ENCODE data around the gene TXNRD3. TPM values are rescaled to one million over a fixed set of nuclear protein-coding genes. Genes with fewer than 3 reads are reported as not detected.

TXNRD3 gene
- total and polyA plus RNA-seq, 12 donors: 2.1 to 7.8 (median 5.4) TPM

GRCh38 chr3:126672340-126672739 lies 17.4 kb upstream of the TXNRD3 start:
- ATAC-seq: peak in 1 of 8 donors; percentile 34
- Histone ChIP-seq H3K4me1 (no peaks in the 10 kb centered on the region), H3K27ac (no peak overlapping the region), H3K9me3 (peaks cover 0 to 17% (median 3%) of the 10 kb centered on the region in 11 donors), H3K27me3 (peaks cover 0 to 12% (median 0%) of the 10 kb centered on the region in 7 donors), H3K36me3 (no peaks in the 10 kb centered on the region), H3K4me3 (no peak overlapping the region)
- intact Hi-C loops (cut with DNase I): loop anchor here in 2 of 10 donors (10.0 kb wide), 2 partner anchors 312 to 512 kb away; partner anchors contain the start of gene PLXNA1 (in 1 of the 2)
- no peak for DNase-seq
- TF ChIP-seq CTCF (IDR thresholded peaks at IDR 0.05): no peak
- 87 to 88% methylated on average over 7 of the region's 7 CpGs for WGBS, 2 donors

- H3K4me1 ChIP-seq: no peaks in the 10 kb centered on the region
- 46 to 57% methylated on average over 1 of the region's 1 CpG for WGBS, 2 donors
Observed at GRCh38 chr3:126671521-126671920, 16.6 kb upstream of the TXNRD3 start.

GRCh38 chr3:126668450-126669401 lies 13.8 kb upstream of the TXNRD3 start:
- intact Hi-C loops (cut with DNase I): no loop called here
- Histone ChIP-seq H3K36me3 (no peaks in the 10 kb centered on the region), H3K9me3 (peaks cover 0 to 7% (median 0%) of the 10 kb centered on the region in 11 donors), H3K4me3 (no peak overlapping the region), H3K27me3 (peaks cover 0 to 6% (median 0%) of the 10 kb centered on the region in 7 donors), H3K4me1 (no peaks in the 10 kb centered on the region), H3K27ac (no peak overlapping the region)
- no peak for TF ChIP-seq CTCF (IDR thresholded peaks at IDR 0.05)
- WGBS, 2 donors: 86 to 88% methylated on average over 13 of the region's 13 CpGs
- ATAC-seq: no peak
- no peak for DNase-seq

More at GRCh38 chr3:126671521-126671920, 16.6 kb upstream of the TXNRD3 start:
- Histone ChIP-seq H3K27ac (no peak overlapping the region), H3K4me3 (no peak overlapping the region), H3K27me3 (peaks cover 0 to 5% (median 0%) of the 10 kb centered on the region in 7 donors), H3K9me3 (peaks cover 0 to 17% (median 3%) of the 10 kb centered on the region in 11 donors), H3K36me3 (no peaks in the 10 kb centered on the region)
- no peak for TF ChIP-seq CTCF (IDR thresholded peaks at IDR 0.05)
- intact Hi-C loops (cut with DNase I): loop anchor here in 2 of 10 donors (10.0 kb wide), 2 partner anchors 313 to 513 kb away; partner anchors contain the start of gene PLXNA1 (in 1 of the 2)
- no peak for ATAC-seq
- no peak for DNase-seq

- DNase-seq (no peak), ATAC-seq (no peak)
- H3K9me3 ChIP-seq: no peaks in the 10 kb centered on the region
- no peak overlapping the region for H3K27ac ChIP-seq
- no peak overlapping the region for H3K4me3 ChIP-seq
- no peaks in the 10 kb centered on the region for H3K36me3 ChIP-seq
- intact Hi-C loops (cut with DNase I): no loop called here
- WGBS, 2 donors: 83 to 84% methylated on average over 15 of the region's 15 CpGs
- H3K27me3 ChIP-seq: peaks cover 0 to 13% (median 0%) of the 10 kb centered on the region in 7 donors
- H3K4me1 ChIP-seq: no peaks in the 10 kb centered on the region
- no peak for TF ChIP-seq CTCF (IDR thresholded peaks at IDR 0.05)
Observed at GRCh38 chr3:126667631-126668449, 12.9 kb upstream of the TXNRD3 start.
